Ovary (tissue), 3 donors: ENCODE results near the gene SMC1A.

ENCODE experiments used
- EP300 ChIP-seq: sonication (generic); formaldehyde crosslinking; IDR thresholded peaks from one replicate; pipeline ENCODE4 v1.6.1; 2017; ENCODE audit warnings: antibody characterized with exemption
- POLR2A ChIP-seq: fragments of 450-650 bp; IDR thresholded peaks from one replicate; pipeline ENCODE4 v1.6.1; 2017; ENCODE audit warnings: antibody characterized with exemption, mild to moderate bottlenecking, moderate library complexity
- TF ChIP-seq, protein P1 (sequence below), 3 donors: fragments of 450-650 bp in 2 of 3; fragments of 200-600 bp in 1 of 3; IDR thresholded peaks; one replicate each; pipeline versions ENCODE4 v1.5.1 to v1.8.0; 2016 to 2022; ENCODE audit warnings: antibody characterized with exemption in 3 of 3, mild to moderate bottlenecking in 1 of 3
- donor health status: DM: no; HTN: no; CAD: no.

DNA sequence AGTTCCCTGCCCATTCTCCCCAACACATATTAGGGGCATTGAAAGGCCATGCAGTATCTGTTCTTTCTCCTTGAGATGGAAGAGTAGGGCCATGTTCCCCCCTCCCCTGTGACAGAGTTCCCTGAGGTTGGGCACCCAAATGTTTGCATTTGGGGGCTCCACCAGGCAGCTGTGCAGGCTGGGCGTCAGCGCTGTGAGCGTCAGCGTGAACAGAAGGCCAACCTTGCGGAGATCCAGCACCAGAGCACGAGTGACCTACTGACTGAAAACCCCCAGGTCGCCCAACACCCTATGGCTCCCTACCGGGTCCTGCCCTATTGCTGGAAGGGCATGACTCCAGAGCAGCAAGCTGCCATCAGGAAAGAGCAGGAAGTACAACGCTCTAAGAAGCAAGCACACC is 7.8 kb upstream of the SMC1A start:
- TF ChIP-seq, protein P1, sequence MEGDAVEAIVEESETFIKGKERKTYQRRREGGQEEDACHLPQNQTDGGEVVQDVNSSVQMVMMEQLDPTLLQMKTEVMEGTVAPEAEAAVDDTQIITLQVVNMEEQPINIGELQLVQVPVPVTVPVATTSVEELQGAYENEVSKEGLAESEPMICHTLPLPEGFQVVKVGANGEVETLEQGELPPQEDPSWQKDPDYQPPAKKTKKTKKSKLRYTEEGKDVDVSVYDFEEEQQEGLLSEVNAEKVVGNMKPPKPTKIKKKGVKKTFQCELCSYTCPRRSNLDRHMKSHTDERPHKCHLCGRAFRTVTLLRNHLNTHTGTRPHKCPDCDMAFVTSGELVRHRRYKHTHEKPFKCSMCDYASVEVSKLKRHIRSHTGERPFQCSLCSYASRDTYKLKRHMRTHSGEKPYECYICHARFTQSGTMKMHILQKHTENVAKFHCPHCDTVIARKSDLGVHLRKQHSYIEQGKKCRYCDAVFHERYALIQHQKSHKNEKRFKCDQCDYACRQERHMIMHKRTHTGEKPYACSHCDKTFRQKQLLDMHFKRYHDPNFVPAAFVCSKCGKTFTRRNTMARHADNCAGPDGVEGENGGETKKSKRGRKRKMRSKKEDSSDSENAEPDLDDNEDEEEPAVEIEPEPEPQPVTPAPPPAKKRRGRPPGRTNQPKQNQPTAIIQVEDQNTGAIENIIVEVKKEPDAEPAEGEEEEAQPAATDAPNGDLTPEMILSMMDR (IDR thresholded peaks at IDR 0.05): no peak
- TF ChIP-seq EP300 (no peak), POLR2A (no peak)
